ENCODE results near the gene NDST1.

Gene NDST1

GRCh38 chr5:150489360-150490295 lies 18.3 kb upstream of the NDST1 start:
- no peak for DNase-seq

- no peak for DNase-seq
Measured at GRCh38 chr5:150490296-150490669, 17.6 kb upstream of the NDST1 start.

GRCh38 chr5:150490754-150491153 lies 17.2 kb upstream of the NDST1 start:
- no peak for DNase-seq

- no peak for DNase-seq
Measured at GRCh38 chr5:150491876-150492275, 16.1 kb upstream of the NDST1 start.

GRCh38 chr5:150492621-150493020 lies 15.3 kb upstream of the NDST1 start:
- no peak for DNase-seq

GRCh38 chr5:150496098-150496497 lies 11.8 kb upstream of the NDST1 start:
- DNase-seq: no peak

- no peak for DNase-seq
Measured at GRCh38 chr5:150496534-150496933, 11.4 kb upstream of the NDST1 start.

GRCh38 chr5:150497274-150497988 lies 10.5 kb upstream of the NDST1 start:
- no peak for DNase-seq

GRCh38 chr5:150497989-150498317 lies 10.0 kb upstream of the NDST1 start:
- no peak for DNase-seq

- DNase-seq: no peak
Measured at GRCh38 chr5:150498501-150498900, 9.4 kb upstream of the NDST1 start.

- DNase-seq: no peak
Measured at GRCh38 chr5:150498971-150499370, 9.0 kb upstream of the NDST1 start.

- no peak for DNase-seq
Measured at GRCh38 chr5:150499437-150499956, 8.4 kb upstream of the NDST1 start.

- DNase-seq: no peak
Measured at GRCh38 chr5:150500328-150500841, 7.5 kb upstream of the NDST1 start.

- no peak for DNase-seq
Measured at GRCh38 chr5:150500905-150501304, 7.0 kb upstream of the NDST1 start.

- no peak for DNase-seq
Measured at GRCh38 chr5:150502106-150502505, 5.8 kb upstream of the NDST1 start.

- DNase-seq: no peak
Measured at GRCh38 chr5:150502847-150503246, 5.1 kb upstream of the NDST1 start.

GRCh38 chr5:150503386-150503785 lies 4.5 kb upstream of the NDST1 start:
- DNase-seq: no peak

- DNase-seq: no peak
Measured at GRCh38 chr5:150503977-150504620, 3.8 kb upstream of the NDST1 start.

- DNase-seq: no peak
Measured at GRCh38 chr5:150505041-150505511, 2.9 kb upstream of the NDST1 start.

GRCh38 chr5:150505816-150506215 lies 2.1 kb upstream of the NDST1 start:
- no peak for DNase-seq

- no peak for DNase-seq
Measured at GRCh38 chr5:150506571-150507473, 1.1 kb upstream of the NDST1 start.

GRCh38 chr5:150508277-150508640 lies 328 bp downstream of the NDST1 start:
- no peak for DNase-seq

All from activated CD4-positive, alpha-beta T cell treated with anti-CD3 and anti-CD28 coated beads for 1 hour (primary cell).